ENCODE results near the gene KIRREL1. TPM values are rescaled to one million over a fixed set of nuclear protein-coding genes. Genes with fewer than 3 reads are reported as not detected.

KIRREL1 gene
- total RNA-seq, 1 donor from 2014 or later: 34.9 TPM

GRCh38 chr1:158027508-158027907 is 34.1 kb downstream of the KIRREL1 start:
- Histone ChIP-seq H3K27ac (peak overlapping the region; percentile 48), H3K4me1 (peaks cover 70% of the 10 kb centered on the region), H3K36me3 (no peaks in the 10 kb centered on the region), H3K9me3 (no peaks in the 10 kb centered on the region), H3K27me3 (no peaks in the 10 kb centered on the region), H3K4me3 (no peak overlapping the region)
- intact Hi-C loops (cut with DNase I): no loop called here
- no peak for DNase-seq (ENCODE audit: extremely low spot score in 2 of 2)
- no peak for TF ChIP-seq POLR2A (IDR thresholded peaks at IDR 0.05)
- TF ChIP-seq CTCF (IDR thresholded peaks at IDR 0.05): no peak
- no peak for TF ChIP-seq POLR2AphosphoS5 (IDR thresholded peaks at IDR 0.05; ENCODE audit: insufficient read depth in 1 of 2, low read depth in 1 of 2)

GRCh38 chr1:158028969-158029368 is 35.5 kb downstream of the KIRREL1 start:
- Histone ChIP-seq H3K27ac (peak overlapping the region; percentile 55), H3K9me3 (no peaks in the 10 kb centered on the region), H3K4me3 (no peak overlapping the region), H3K36me3 (no peaks in the 10 kb centered on the region), H3K4me1 (peaks cover 56% of the 10 kb centered on the region), H3K27me3 (no peaks in the 10 kb centered on the region)
- no peak for DNase-seq (ENCODE audit: extremely low spot score in 2 of 2)
- TF ChIP-seq CTCF (IDR thresholded peaks at IDR 0.05) (no peak), POLR2AphosphoS5 (IDR thresholded peaks at IDR 0.05; ENCODE audit: insufficient read depth in 1 of 2, low read depth in 1 of 2) (peak in 1 of 2 donors; percentile 35), POLR2A (IDR thresholded peaks at IDR 0.05) (no peak)
- intact Hi-C loops (cut with DNase I): no loop called here

GRCh38 chr1:158035014-158035413 is 41.6 kb downstream of the KIRREL1 start:
- peaks cover 38% of the 10 kb centered on the region for H3K4me1 ChIP-seq

GRCh38 chr1:158035976-158036583 is 42.6 kb downstream of the KIRREL1 start:
- DNase-seq (ENCODE audit: extremely low spot score in 2 of 2): no peak
- H3K4me1 ChIP-seq: peaks cover 39% of the 10 kb centered on the region
- TF ChIP-seq POLR2A (IDR thresholded peaks at IDR 0.05): no peak
- peak; percentile 73 to 75 (median 75) for TF ChIP-seq CTCF (IDR thresholded peaks at IDR 0.05)
- peak in 1 of 2 donors; percentile 20 for TF ChIP-seq POLR2AphosphoS5 (IDR thresholded peaks at IDR 0.05; ENCODE audit: insufficient read depth in 1 of 2, low read depth in 1 of 2)
- H3K27ac ChIP-seq: peak overlapping the region; percentile 36
- no peak overlapping the region for H3K4me3 ChIP-seq
- no peaks in the 10 kb centered on the region for H3K36me3 ChIP-seq
- H3K27me3 ChIP-seq: no peaks in the 10 kb centered on the region
- no peaks in the 10 kb centered on the region for H3K9me3 ChIP-seq
- intact Hi-C loops (cut with DNase I): loop anchor here (5.0 kb wide), 1 partner anchor 44 kb away; the partner anchor contains the start of gene KIRREL1

More at GRCh38 chr1:158035014-158035413, 41.6 kb downstream of the KIRREL1 start:
- no peak for DNase-seq (ENCODE audit: extremely low spot score in 2 of 2)
- Histone ChIP-seq H3K36me3 (no peaks in the 10 kb centered on the region), H3K27me3 (no peaks in the 10 kb centered on the region), H3K4me3 (no peak overlapping the region), H3K9me3 (no peaks in the 10 kb centered on the region), H3K27ac (no peak overlapping the region)
- TF ChIP-seq POLR2A (IDR thresholded peaks at IDR 0.05) (no peak), CTCF (IDR thresholded peaks at IDR 0.05) (no peak), POLR2AphosphoS5 (IDR thresholded peaks at IDR 0.05; ENCODE audit: insufficient read depth in 1 of 2, low read depth in 1 of 2) (no peak)
- intact Hi-C loops (cut with DNase I): loop anchor here (5.0 kb wide), 1 partner anchor 43 kb away; the partner anchor contains the start of gene KIRREL1
